OCI-LY3 (cell line): ENCODE data around the gene DNAJC15.

Source experiments
- EZH2phosphoT487 ChIP-seq: fragments of 200-600 bp; shearing (Covaris generic); IDR thresholded peaks from 2 replicates; pipeline ENCODE4 v1.6.1; 2018; ENCODE audit warnings: antibody characterized with exemption, mixed run types, low read depth
- TF ChIP-seq, protein P1 (sequence below): fragments of 200-600, 300-600 bp; sonication (generic); IDR thresholded peaks from 2 replicates; pipeline ENCODE4 v1.5.1; 2014; ENCODE audit warnings: antibody characterized with exemption, low read length, low read depth

DNA sequence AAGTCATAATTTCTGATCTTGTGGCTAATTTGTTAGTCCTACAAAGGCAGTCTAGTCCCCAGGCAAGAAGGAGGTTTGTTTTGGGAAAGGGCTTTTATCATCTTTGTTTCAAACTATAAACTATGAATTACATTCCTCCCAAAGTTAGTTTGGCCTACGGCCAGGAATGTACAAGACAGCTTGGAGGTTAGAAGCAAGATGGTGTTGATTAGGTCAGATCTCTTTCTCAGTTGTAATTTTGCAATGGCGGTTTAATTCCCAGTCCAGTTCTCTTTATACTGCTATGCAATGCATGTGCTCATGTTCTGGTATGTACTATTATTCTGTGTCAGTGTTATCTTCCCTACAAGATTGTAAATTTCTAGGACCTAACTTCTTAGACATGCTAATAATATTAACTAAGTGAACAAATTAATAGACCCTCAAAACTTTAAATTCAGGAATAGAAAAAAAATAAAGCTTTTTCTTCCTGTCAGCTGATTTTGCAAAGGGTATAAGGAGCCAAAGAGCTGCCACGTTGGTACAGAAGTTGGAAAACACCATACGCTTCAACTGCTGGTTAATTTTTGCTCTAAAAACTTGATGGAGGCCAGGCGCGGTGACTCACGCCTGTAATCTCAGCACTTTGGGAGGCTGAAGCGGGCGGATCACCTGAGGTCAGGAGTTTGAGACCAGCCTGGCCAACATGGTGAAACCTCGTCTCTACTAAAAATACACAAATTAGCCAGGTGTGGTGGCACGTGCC, 1.3 kb upstream of the DNAJC15 start:
- TF ChIP-seq, protein P1, sequence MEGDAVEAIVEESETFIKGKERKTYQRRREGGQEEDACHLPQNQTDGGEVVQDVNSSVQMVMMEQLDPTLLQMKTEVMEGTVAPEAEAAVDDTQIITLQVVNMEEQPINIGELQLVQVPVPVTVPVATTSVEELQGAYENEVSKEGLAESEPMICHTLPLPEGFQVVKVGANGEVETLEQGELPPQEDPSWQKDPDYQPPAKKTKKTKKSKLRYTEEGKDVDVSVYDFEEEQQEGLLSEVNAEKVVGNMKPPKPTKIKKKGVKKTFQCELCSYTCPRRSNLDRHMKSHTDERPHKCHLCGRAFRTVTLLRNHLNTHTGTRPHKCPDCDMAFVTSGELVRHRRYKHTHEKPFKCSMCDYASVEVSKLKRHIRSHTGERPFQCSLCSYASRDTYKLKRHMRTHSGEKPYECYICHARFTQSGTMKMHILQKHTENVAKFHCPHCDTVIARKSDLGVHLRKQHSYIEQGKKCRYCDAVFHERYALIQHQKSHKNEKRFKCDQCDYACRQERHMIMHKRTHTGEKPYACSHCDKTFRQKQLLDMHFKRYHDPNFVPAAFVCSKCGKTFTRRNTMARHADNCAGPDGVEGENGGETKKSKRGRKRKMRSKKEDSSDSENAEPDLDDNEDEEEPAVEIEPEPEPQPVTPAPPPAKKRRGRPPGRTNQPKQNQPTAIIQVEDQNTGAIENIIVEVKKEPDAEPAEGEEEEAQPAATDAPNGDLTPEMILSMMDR, result no peak
- TF ChIP-seq EZH2phosphoT487, result no peak
